HG02884 (cell line): Measurements from ENCODE around the gene CLPSL1.

Experiments
- ATAC-seq: cut with Tn5 transposase; IDR thresholded peaks from one replicate; pipeline ENCODE4 v1.9.1; 2021; ENCODE audit warnings: mild to moderate bottlenecking, moderate library complexity; ENCODE audit not compliant: unreplicated experiment

Gene CLPSL1

DNA sequence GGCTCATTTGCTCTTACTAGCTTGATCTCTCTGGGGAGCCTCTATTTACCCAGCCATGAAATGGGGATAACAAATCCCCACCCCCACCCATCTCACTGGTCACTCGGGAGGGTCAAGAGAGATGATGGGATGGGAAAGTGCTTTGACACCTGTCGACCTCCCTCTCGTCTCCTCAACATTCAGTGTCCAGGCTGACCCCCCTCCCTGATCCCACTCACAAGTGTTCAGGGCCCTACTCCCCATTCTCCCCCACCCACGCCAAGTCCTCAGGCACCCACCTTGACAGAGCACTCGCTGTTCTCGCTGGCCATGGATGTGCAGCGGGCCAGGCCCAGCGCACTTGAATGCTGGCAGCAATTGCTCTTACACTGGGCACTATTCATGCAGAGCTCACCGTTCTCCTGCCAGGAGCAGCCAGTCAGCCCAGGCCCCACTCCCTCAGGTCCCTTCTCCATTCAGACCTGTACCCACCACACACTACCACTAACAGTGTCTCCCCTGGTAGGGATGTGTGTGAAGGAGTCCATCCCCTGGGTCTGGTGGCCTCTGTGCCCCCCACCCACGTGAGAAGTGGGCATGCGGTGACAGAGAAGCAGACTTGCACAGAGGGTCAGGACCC, 14.7 kb downstream of the CLPSL1 start:
- ATAC-seq, result no peak

- ATAC-seq, result no peak
Observed at GRCh38 chr6:35796236-35796635, 15.4 kb downstream of the CLPSL1 start.

DNA sequence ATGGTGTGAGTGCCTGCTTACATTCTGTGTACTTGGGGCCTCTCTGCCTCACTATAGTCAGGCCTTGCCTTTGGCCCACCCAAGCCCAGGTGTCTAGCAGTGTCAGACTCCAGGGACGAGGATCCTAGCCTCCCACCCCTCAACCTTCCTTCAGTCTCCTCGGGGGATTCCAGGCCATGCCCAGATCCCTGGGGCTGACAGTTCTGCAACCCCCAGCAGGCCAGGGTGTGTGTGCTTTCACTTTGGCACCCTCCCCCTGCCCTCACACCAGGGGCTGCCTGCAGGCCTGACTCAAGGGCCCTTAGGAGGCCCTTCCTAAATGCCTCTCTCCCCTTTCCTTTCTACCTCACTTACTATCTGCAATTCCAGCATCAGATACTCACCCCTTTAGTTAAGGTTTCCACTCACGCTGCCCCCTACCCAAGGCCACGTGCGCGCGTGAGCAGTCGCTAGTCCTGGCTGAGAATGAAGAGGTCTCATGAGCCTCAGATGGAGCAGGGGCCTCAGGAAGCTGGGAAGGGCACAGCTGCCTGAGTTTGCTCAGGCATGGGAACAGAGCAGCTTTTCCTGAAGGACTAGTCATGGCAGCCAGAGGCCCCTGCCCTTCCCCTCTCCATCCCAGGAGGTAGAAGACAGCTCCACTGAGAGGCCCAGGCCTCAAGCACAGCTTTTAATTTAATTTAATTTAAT, 17.2 kb downstream of the CLPSL1 start:
- ATAC-seq, result no peak

- no peak for ATAC-seq
Observed at GRCh38 chr6:35798706-35799105, 17.9 kb downstream of the CLPSL1 start.

DNA sequence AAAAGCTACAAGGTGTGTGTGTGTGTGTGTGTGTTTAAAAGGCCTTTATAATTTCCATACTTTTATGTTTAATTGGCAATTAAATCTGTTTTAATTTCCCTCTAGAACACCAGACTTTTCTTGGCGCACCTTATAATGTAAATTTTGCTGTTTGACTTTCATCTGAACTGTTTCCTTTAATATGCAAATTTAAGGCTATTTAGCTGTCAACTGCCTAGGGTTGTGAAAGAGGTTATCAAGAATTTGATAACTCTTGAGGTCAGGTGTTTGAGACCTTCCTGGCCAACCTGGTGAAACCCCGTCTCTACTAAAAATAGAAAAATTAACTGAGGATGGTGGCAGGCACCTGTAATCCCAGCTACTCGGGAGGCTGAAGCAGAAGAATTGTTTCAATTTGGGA, 20.3 kb downstream of the CLPSL1 start:
- no peak for ATAC-seq

DNA sequence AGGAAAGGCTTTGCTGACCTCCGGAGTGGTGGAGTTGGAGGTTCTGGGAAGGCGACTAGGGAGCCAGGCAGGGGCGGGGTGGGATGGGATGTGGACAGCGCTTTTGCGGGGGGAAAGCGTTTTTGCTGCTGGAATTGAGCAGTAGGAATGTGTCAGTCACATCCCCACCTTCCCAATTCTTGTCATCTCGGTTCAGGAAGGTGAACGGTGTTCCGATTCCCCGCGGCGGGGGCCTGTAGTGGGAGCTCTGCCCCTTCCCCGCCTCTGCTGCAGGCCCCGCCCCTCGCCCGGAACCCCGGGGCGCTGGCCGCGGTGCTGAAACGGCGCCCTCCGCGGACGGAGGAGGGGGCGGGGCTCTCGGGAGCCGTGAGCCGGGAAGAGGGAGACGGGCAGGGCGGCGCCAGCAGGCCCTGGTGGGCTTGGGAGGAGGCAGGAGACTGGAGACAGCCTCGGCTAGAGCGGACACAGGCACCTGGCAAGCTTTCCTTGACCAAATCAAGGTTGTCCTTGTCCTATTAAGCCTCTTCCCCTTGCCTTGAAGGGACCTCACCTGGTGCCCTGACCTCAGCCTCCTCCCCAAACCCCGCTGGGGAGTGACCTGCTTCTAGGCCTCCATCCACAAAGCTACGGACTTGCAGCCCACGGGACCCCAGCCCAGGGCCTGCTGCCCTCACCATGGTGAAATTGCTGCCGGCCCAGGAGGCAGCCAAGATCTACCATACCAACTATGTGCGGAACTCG, 24.3 kb downstream of the CLPSL1 start, which contains the start of gene LHFPL5:
Gene LHFPL5, plus strand, starts transcription at position 357 of the 741 bp plus-strand sequence. Its CDS starts 319 bp downstream, at position 676.
- no peak for ATAC-seq

DNA sequence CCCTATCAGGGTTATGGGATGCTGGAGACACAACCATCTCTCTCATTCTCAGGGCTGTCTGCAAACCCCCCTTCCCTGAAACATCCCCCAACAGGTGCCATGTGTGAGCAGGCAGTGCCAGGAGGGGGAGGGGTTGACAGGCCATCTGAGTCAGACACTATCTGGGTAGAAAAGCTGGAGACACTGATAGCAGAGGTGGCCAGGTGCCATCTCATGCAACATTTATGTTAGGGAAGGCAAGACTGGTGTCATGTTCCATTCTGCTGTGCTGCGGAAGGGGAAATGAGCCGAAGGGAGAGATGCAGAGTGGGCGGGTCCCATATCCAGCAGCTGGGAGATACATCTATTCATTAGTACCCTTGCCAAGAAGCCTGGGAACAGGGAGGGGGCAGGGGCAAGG, 27.9 kb downstream of the CLPSL1 start:
- ATAC-seq, result no peak

DNA sequence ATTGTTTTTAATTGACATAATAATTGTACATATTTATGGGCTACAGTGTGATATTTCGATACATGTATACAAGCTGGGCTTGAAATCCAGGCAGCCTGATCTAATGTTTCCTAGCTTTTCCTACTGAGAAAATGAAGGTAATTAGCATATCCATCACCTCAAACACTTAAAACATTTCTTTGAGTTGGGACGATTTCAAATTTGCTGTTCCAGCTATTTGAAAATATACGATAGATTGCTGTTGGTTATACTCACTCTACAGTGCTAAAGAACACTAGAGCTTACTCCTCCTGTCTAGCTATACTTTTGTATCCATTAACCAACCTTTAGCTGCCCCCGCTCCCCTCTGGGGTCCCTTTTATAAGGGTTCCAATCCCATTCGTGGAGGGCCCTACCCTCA, 29.0 kb downstream of the CLPSL1 start:
- no peak for ATAC-seq

DNA sequence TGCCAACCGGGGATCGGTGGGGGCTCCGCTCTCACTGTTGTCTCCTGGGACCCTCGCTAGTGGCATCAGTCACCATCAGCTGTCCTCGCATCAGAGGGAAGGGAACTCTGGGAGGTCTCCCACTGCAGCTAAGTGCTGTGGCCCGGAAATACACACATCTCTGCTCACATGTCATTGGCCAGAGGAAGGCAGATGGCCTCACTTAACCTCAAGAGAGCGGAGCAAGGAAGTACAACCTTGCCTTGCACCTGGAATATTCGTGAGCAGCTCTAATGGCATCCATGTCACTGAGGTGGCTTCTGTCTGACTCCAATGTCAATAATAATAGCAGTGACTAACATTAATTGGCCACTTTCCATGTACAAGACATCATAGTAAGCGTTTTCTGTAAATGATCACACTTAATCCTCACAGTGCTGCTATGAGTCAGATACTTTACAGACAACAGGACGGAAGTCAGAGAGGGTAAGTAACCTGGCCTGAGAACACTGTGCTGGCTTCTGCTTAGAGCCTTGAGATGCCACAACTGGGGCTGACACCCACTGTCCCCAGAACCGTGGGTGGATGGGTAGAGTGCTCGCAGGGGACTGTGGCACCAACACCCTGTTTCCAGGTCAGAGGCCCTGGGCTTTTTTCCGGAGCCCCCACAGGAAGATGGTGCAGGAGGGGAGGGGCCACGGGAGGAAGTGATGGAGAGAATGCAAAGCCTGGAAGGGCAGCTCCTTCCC, 30.3 kb downstream of the CLPSL1 start:
- no peak for ATAC-seq

DNA sequence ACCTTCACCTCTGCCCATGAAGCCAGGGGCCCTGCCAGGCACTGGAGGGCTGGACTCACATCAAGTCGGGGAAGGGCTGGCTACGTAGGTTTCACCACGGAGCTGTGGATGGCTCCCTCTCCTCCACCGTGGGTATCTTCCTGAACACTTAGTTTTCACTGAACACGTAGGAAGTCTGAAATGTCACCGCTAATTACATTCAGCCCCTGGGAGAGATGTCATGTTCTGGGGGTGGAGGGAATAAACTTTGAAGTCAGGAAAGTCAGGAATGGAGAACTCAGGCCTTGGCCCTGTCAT, 30.8 kb downstream of the CLPSL1 start:
- no peak for ATAC-seq

DNA sequence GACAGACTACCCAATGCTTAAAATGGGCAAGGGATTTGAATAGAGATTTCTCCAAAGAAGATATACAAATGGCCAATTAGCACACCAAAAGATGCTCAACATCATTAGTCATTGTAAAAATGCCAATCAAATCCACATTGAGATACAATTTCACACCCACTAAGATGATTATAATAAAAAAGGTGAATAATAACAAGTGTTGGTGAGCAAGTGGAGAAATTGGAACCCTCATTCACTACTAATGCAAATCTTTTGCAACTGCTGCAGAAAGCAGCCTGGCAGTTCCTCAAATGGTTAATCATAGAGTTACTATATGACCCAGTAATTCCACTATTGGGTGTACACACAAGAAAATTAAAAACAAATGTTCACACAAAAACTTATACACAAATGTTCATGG, 36.7 kb downstream of the CLPSL1 start:
- ATAC-seq, result no peak

DNA sequence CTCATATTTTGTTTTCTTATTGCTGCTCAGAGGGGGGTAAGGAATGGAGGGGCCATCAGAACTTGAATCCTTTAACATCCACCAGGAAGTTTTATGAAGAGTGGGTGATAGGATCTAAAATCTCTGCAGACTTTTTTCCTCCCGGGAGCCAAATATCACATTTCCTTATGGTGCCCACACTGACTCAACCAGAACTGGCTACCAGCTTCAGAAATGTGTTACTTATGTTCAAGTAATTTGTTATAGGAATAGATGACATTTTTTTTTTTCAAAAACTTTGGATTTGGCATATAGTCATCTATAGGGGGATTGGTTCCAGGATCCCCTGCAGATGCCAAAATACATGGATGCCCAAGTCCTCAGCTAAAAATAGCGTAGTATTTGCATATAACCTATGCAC, 42.8 kb downstream of the CLPSL1 start:
- no peak for ATAC-seq

DNA sequence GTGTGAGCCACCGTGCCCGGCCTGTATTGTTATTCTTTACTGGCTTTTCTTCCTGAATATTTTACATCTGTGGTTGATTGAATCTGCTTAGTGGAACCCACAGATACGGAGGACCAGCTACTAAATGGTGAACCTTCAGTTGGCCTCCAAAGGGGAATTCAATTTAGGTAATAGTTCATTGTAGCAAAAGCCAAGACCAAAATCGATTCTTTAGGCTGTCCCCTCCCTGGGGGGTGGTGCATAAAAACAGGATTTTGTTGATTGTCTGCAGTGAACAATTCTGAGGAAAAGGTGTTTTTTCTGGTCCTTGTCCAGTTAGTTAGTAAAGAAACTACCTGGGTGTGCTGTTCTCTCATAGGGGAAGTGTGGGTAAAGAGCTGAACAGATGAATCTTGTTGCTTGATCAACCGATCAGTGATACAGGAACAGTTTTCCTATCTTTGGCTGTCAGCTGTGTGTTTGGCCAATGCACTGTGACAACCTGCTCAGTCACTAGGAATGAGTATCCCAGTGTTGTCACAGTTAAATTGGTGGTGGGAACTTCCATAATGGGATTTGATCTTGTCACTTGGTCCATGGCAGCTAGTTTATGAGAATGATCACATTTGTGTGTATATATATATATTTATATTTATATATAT, 43.9 kb downstream of the CLPSL1 start:
- no peak for ATAC-seq

GRCh38 chr6:35829306-35829705, 48.5 kb downstream of the CLPSL1 start:
- ATAC-seq, result no peak

- no peak for ATAC-seq
Observed at GRCh38 chr6:35831257-35832007, 50.6 kb downstream of the CLPSL1 start.

GRCh38 chr6:35833536-35833935, 52.7 kb downstream of the CLPSL1 start:
- ATAC-seq, result no peak
